Retinal pigment epithelial cell (primary cell): ENCODE results near the gene PLD2.

ENCODE experiments used
- DNase-seq: peaks from one replicate; pipeline ENCODE4 v3.0.0-alpha.2; 2010; ENCODE audit warnings: low read depth
- H3K4me3 ChIP-seq: 2 replicates; pipeline ENCODE4 v1.5.1; 2011; ENCODE audit warnings: mild to moderate bottlenecking, low read length, control low read depth, moderate library complexity
- CTCF ChIP-seq: conservative IDR thresholded peaks from 2 replicates; pipeline ENCODE4 v1.5.1; 2011; ENCODE audit warnings: low read depth, low read length, control low read depth, inconsistent platforms

Gene PLD2

GRCh38 chr17:4771519-4772234, 35.3 kb upstream of the PLD2 start, which contains the start of gene TM4SF5:
TSS of gene TM4SF5 (plus strand) at chr17:4771886. CDS start at chr17:4771923, 37 bp downstream.
- no peak for TF ChIP-seq CTCF
- no peak within 1 kb of the TSS for H3K4me3 ChIP-seq
- DNase-seq: no peak

- no peak for TF ChIP-seq CTCF
- no peak overlapping the region for H3K4me3 ChIP-seq
- DNase-seq: no peak
Measured at GRCh38 chr17:4772235-4772613, 34.7 kb upstream of the PLD2 start.

- no peak for DNase-seq
- H3K4me3 ChIP-seq: no peak overlapping the region
- no peak for TF ChIP-seq CTCF
Measured at GRCh38 chr17:4777969-4778760, 28.8 kb upstream of the PLD2 start.

GRCh38 chr17:4780325-4780955, 26.5 kb upstream of the PLD2 start:
- no peak for DNase-seq
- TF ChIP-seq CTCF: no peak
- H3K4me3 ChIP-seq: no peak overlapping the region

GRCh38 chr17:4782652-4783051, 24.3 kb upstream of the PLD2 start:
- DNase-seq: no peak
- no peak overlapping the region for H3K4me3 ChIP-seq
- TF ChIP-seq CTCF: no peak

GRCh38 chr17:4785311-4786105, 21.4 kb upstream of the PLD2 start:
- no peak for TF ChIP-seq CTCF
- no peak overlapping the region for H3K4me3 ChIP-seq
- no peak for DNase-seq
